Ascending aorta (tissue), 2 donors: ENCODE results near the gene REEP3. TPM values are rescaled to one million over a fixed set of nuclear protein-coding genes. Genes with fewer than 3 reads are reported as not detected.

Source experiments
- DNase-seq, 2 donors: peaks; one replicate each; pipeline ENCODE4 v3.0.0-alpha.2; 2019; ENCODE audit warnings: low spot score in 2 of 2
- H3K27ac ChIP-seq, 2 donors: fragments of 200-600 bp; sonication (generic); one replicate each; pipeline ENCODE4 v1.5.1; 2016 to 2017; ENCODE audit warnings: mild to moderate bottlenecking in 1 of 2
- H3K27me3 ChIP-seq: fragments of 200-600 bp; sonication (generic); one replicate; pipeline ENCODE4 v1.5.1; 2017
- H3K36me3 ChIP-seq, 2 donors: fragments of 200-600 bp; sonication (generic); one replicate each; pipeline ENCODE4 v1.5.1; 2016
- H3K4me1 ChIP-seq, 2 donors: fragments of 200-600 bp; sonication (generic); one replicate each; pipeline ENCODE4 v1.5.1; 2016 to 2017; ENCODE audit warnings: mild to moderate bottlenecking in 1 of 2
- H3K4me3 ChIP-seq, 2 donors: fragments of 200-600 bp; sonication (generic); one replicate each; pipeline ENCODE4 v1.5.1; 2016 to 2017; ENCODE audit warnings: mild to moderate bottlenecking in 1 of 2
- H3K9me3 ChIP-seq, 2 donors: fragments of 200-600 bp; sonication (generic); one replicate each; pipeline ENCODE4 v1.5.1; 2016
- CTCF ChIP-seq, 3 experiments: fragments of 200-600 bp in 2 of 3; fragments of 450-650 bp in 1 of 3; sonication (generic) in 2 of 3; IDR thresholded peaks; one replicate each; pipeline ENCODE4 v1.5.1; 2016 to 2019; ENCODE audit warnings: antibody characterized with exemption in 3 of 3, mild to moderate bottlenecking in 1 of 3, moderate library complexity in 1 of 3
- intact Hi-C: fragments of 100-400 bp; cut with DNase I; formaldehyde crosslinking; loops from one replicate; pipeline ENCODE4 v1.15.1; 2023
- total RNA-seq: library from RNA; depleted of rRNA; stranded (reverse); fragments of >200 nt; gene quantifications from one replicate; pipeline ENCODE4 v1.1.0, GENCODE V29; 2016

The REEP3 gene
- total RNA-seq, 1 donor from 2014 or later = 41.1 TPM

DNA sequence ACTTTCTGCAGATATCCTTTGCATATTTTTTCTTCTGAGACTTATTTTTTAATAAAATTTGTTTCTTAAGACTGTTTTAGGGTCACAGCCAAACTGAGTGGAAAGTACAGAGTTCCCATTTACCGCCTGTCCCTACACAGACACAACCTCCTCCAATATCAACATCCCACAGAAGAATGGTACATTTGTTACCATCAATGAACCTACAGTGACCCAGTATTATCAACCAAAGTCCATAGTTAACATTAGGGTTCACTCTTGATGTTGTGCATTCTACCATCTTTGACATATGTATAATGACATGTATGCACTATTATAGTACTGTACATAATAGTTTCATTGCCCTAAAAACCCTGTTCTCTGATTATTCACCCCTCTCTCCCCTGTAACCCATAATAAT, 14.6 kb upstream of the REEP3 start:
- no peak overlapping the region for H3K4me3 ChIP-seq
- intact Hi-C loops = no loop called here
- peak overlapping the region; percentile 36 to 54 for H3K27ac ChIP-seq
- TF ChIP-seq CTCF (IDR thresholded peaks at IDR 0.05) = no peak
- no peaks in the 10 kb centered on the region for H3K27me3 ChIP-seq
- H3K4me1 ChIP-seq = peaks cover 0 to 8% of the 10 kb centered on the region in 2 donors
- no peaks in the 10 kb centered on the region for H3K36me3 ChIP-seq
- H3K9me3 ChIP-seq = no peaks in the 10 kb centered on the region
- no peak for DNase-seq

GRCh38 chr10:63515002-63515763, 6.0 kb upstream of the REEP3 start:
- peaks cover 0 to 28% of the 10 kb centered on the region in 2 donors for H3K4me1 ChIP-seq
- no peak for TF ChIP-seq CTCF (IDR thresholded peaks at IDR 0.05)
- H3K4me3 ChIP-seq = peak overlapping the region; percentile 20 to 39
- no peak for DNase-seq
- H3K36me3 ChIP-seq = no peaks in the 10 kb centered on the region
- H3K27ac ChIP-seq = peak overlapping the region; percentile 81 to 87
- H3K9me3 ChIP-seq = no peaks in the 10 kb centered on the region
- intact Hi-C loops = no loop called here
- no peaks in the 10 kb centered on the region for H3K27me3 ChIP-seq

DNA sequence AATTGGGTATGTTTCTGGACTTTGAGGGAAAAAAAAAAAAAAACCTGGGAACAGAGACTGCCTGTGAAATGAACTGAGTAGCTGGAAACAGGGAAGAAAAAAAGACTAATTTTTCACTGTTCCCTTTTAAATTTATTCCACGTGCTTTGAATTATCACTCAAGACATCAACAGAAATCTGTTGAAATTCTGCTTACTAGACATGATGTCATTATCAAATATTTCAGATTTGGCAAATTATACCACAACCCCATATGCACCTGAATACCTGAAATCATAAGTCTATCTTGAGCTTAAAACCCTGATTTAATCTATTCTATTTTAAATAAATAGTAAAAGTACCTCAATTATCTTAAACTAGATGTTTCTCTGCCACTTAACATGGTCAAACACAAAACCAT, 5.0 kb upstream of the REEP3 start:
- Histone ChIP-seq H3K4me1 (peaks cover 0 to 28% of the 10 kb centered on the region in 2 donors), H3K27me3 (no peaks in the 10 kb centered on the region), H3K36me3 (no peaks in the 10 kb centered on the region), H3K9me3 (no peaks in the 10 kb centered on the region), H3K27ac (peak overlapping the region; percentile 81 to 87), H3K4me3 (no peak overlapping the region)
- no peak for DNase-seq
- intact Hi-C loops = no loop called here
- no peak for TF ChIP-seq CTCF (IDR thresholded peaks at IDR 0.05)

DNA sequence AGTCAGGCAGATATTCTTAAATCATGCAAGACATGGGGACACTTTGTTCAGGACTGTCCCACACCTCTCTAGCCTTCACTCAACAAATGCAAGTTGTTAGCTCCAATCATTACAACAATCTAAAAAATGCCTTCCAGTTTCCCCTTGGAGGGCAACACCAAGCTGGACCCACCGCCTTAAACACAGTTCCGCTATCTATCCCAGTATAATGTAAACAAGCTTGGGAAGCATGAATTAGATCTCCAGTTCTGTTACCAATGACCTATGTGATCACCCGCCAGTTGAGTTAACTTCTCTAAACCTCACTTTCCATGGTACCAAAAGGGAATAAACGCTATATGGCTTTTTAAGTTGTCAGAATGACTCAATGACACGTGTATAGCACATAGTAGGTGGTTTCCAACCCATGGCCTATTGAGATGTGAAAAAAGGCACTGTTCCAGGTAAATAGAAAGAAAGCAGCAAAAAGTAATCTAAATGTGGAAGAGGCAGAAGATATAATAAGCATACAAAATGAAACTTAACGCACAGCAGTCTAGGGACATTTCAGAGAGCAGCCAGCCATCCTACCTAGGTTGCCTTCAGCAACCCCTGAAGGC, 2.4 kb upstream of the REEP3 start:
- no peaks in the 10 kb centered on the region for H3K9me3 ChIP-seq
- TF ChIP-seq CTCF (IDR thresholded peaks at IDR 0.05) = no peak
- H3K4me1 ChIP-seq = peaks cover 0 to 31% of the 10 kb centered on the region in 2 donors
- intact Hi-C loops = no loop called here
- no peaks in the 10 kb centered on the region for H3K27me3 ChIP-seq
- DNase-seq = no peak
- H3K36me3 ChIP-seq = no peaks in the 10 kb centered on the region
- H3K27ac ChIP-seq = peak overlapping the region; percentile 23 to 35
- H3K4me3 ChIP-seq = no peak overlapping the region

GRCh38 chr10:63521416-63522276, 445 bp downstream of the REEP3 start:
- Histone ChIP-seq H3K4me3 (peak overlapping the region; percentile 81 to 90), H3K4me1 (peaks cover 0 to 23% of the 10 kb centered on the region in 2 donors), H3K27ac (peak overlapping the region; percentile 97), H3K9me3 (no peaks in the 10 kb centered on the region), H3K27me3 (no peaks in the 10 kb centered on the region), H3K36me3 (no peaks in the 10 kb centered on the region)
- TF ChIP-seq CTCF (IDR thresholded peaks at IDR 0.05) = no peak
- DNase-seq = peak in 1 of 2 donors; percentile 76
- intact Hi-C loops = loop anchor here (1.0 to 10.0 kb wide), 7 partner anchors 57 to 1687 kb away; partner anchors contain the start of gene JMJD1C
